ENCODE measurements around the gene DDX6.
"Not testable (repeated sequence)": the region's sequence is repeated elsewhere in the genome, so short reads cannot be mapped to it uniquely, and the experiment has no call there.

DNA sequence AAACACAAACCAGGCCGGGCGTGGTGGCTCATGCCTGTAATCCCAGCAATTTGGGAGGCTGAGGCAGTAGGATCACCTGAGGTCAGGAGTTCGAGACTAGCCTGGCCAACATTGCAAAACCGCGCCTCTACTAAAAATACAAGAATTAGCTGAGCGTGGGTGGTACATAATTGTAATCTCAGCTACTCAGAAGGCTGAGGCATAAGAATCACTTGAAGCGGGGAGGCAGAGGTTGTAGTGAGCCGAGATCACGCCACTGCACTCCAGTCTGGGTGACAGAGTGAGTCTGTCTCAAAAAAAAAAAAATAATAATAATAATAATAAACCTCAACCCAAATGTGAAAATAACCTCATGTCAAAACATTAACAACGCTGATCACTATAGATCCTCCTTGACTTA lies 29.0 kb downstream of the DDX6 start:
- not testable (repeated sequence) for TF ChIP-seq POLR2A (IDR thresholded peaks at IDR 0.05)
- TF ChIP-seq, protein P1, sequence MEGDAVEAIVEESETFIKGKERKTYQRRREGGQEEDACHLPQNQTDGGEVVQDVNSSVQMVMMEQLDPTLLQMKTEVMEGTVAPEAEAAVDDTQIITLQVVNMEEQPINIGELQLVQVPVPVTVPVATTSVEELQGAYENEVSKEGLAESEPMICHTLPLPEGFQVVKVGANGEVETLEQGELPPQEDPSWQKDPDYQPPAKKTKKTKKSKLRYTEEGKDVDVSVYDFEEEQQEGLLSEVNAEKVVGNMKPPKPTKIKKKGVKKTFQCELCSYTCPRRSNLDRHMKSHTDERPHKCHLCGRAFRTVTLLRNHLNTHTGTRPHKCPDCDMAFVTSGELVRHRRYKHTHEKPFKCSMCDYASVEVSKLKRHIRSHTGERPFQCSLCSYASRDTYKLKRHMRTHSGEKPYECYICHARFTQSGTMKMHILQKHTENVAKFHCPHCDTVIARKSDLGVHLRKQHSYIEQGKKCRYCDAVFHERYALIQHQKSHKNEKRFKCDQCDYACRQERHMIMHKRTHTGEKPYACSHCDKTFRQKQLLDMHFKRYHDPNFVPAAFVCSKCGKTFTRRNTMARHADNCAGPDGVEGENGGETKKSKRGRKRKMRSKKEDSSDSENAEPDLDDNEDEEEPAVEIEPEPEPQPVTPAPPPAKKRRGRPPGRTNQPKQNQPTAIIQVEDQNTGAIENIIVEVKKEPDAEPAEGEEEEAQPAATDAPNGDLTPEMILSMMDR (IDR thresholded peaks at IDR 0.05): not testable (repeated sequence)

Measured in thyroid gland (tissue), 4 donors.